Neural cell (in vitro differentiated cells): ENCODE results near the gene PREX1. TPM values are rescaled to one million over a fixed set of nuclear protein-coding genes. Genes with fewer than 3 reads are reported as not detected.

ENCODE experiments used
- H2AFZ ChIP-seq: fragments of 200-600, 300-800 bp; sonication (generic), shearing (Covaris generic); 2 replicates; pipeline ENCODE4 v1.6.0; 2014; ENCODE audit warnings: low read depth, mild to moderate bottlenecking, antibody characterized with exemption, low read length, moderate library complexity
- H3F3A ChIP-seq: fragments of 200-600 bp; shearing (Covaris generic); 2 replicates; pipeline ENCODE4 v1.6.1; 2016; ENCODE audit warnings: mild to moderate bottlenecking, moderate library complexity, mixed read lengths, antibody characterized with exemption, low read length; ENCODE audit not compliant: insufficient read depth, poor library complexity, severe bottlenecking
- H3K27ac ChIP-seq: fragments of 200-600, 300-800 bp; sonication (generic), shearing (Covaris generic); 2 replicates; pipeline ENCODE4 v1.5.1; 2014; ENCODE audit warnings: mild to moderate bottlenecking, low read length, moderate library complexity
- H3K27me3 ChIP-seq: fragments of 300-800, 200-600 bp; sonication (generic), shearing (Covaris generic); 2 replicates; pipeline ENCODE4 v1.6.0; 2014; ENCODE audit warnings: mild to moderate bottlenecking, low read depth, low read length, moderate library complexity; ENCODE audit not compliant: insufficient read depth
- H3K36me3 ChIP-seq: fragments of 300-800, 200-600 bp; sonication (generic), shearing (Covaris generic); 2 replicates; pipeline ENCODE4 v1.5.1; 2014; ENCODE audit warnings: mild to moderate bottlenecking, antibody characterized with exemption, low read length, moderate library complexity; ENCODE audit not compliant: insufficient read depth
- H3K4me2 ChIP-seq: fragments of 300-800, 200-600 bp; sonication (generic), shearing (Covaris generic); 2 replicates; pipeline ENCODE4 v1.6.0; 2014; ENCODE audit warnings: mild to moderate bottlenecking, low read length
- H3K4me3 ChIP-seq: fragments of 300-800, 200-600 bp; sonication (generic), shearing (Covaris generic); 2 replicates; pipeline ENCODE4 v1.5.1; 2014; ENCODE audit warnings: mild to moderate bottlenecking, low read length, moderate library complexity
- H3K79me2 ChIP-seq: fragments of 200-600 bp; shearing (Covaris generic); replicated peaks from 2 replicates; pipeline ENCODE4 v1.6.0; 2014; ENCODE audit warnings: mild to moderate bottlenecking, low read length, moderate library complexity; ENCODE audit not compliant: insufficient read depth
- H3K9ac ChIP-seq: fragments of 300-800, 200-600 bp; sonication (generic), shearing (Covaris generic); 2 replicates; pipeline ENCODE4 v1.6.1; 2016; ENCODE audit warnings: mild to moderate bottlenecking, low read length, mixed read lengths
- H3K9me2 ChIP-seq: fragments of 200-600 bp; shearing (Covaris generic); 2 replicates; pipeline ENCODE4 v1.6.1; 2016; ENCODE audit warnings: mild to moderate bottlenecking, low read length, mixed read lengths; ENCODE audit not compliant: insufficient read depth
- H3K9me3 ChIP-seq: fragments of 200-600, 300-800 bp; sonication (generic), shearing (Covaris generic); 2 replicates; pipeline ENCODE4 v1.6.1; 2016; ENCODE audit warnings: mild to moderate bottlenecking, mixed run types, low read length, moderate library complexity, mixed read lengths
- H4K20me1 ChIP-seq: fragments of 200-600 bp; shearing (Covaris generic); 2 replicates; pipeline ENCODE4 v1.6.1; 2016; ENCODE audit warnings: mild to moderate bottlenecking, mixed run types; ENCODE audit not compliant: insufficient read depth
- EP300 ChIP-seq: fragments of 450-650 bp; conservative IDR thresholded peaks from 2 replicates; pipeline ENCODE4 v1.6.1; 2014; ENCODE audit warnings: antibody characterized with exemption, mild to moderate bottlenecking, moderate library complexity; ENCODE audit not compliant: poor library complexity, severe bottlenecking
- EZH2 ChIP-seq: fragments of 200-600, 300-800 bp; shearing (Covaris generic), sonication (generic); IDR thresholded peaks from 2 replicates; pipeline ENCODE4 v1.6.1; 2014; ENCODE audit warnings: antibody characterized with exemption, low read length, borderline replicate concordance, mild to moderate bottlenecking; ENCODE audit not compliant: insufficient read depth, poor library complexity, severe bottlenecking
- MXI1 ChIP-seq: fragments of 450-650 bp; conservative IDR thresholded peaks from 2 replicates; pipeline ENCODE4 v1.6.1; 2014; ENCODE audit warnings: antibody characterized with exemption, mild to moderate bottlenecking; ENCODE audit not compliant: poor library complexity, severe bottlenecking
- POLR2AphosphoS5 ChIP-seq: IDR thresholded peaks from 2 replicates; pipeline ENCODE4 v1.6.1; 2012
- RAD21 ChIP-seq: fragments of 450-650 bp; conservative IDR thresholded peaks from 2 replicates; pipeline ENCODE4 v1.6.1; 2014; ENCODE audit warnings: antibody characterized with exemption, mild to moderate bottlenecking, moderate library complexity
- SMC3 ChIP-seq: fragments of 450-650 bp; conservative IDR thresholded peaks from 2 replicates; pipeline ENCODE4 v1.6.1; 2014; ENCODE audit warnings: antibody characterized with exemption, mild to moderate bottlenecking, moderate library complexity; ENCODE audit not compliant: poor library complexity
- TAF1 ChIP-seq: IDR thresholded peaks from 2 replicates; pipeline ENCODE4 v1.6.1; 2012; ENCODE audit warnings: low read depth
- polyA plus RNA-seq: library from polyadenylated mRNA; depleted of rRNA; stranded (reverse); fragments of >200 nt; gene quantifications from 2 replicates; pipeline ENCODE4 v1.2.3, GENCODE V29; 2014
- TF ChIP-seq, protein P1 (sequence below): fragments of 450-650 bp; IDR thresholded peaks from 2 replicates; pipeline ENCODE4 v1.5.1; 2014; ENCODE audit warnings: antibody characterized with exemption, mild to moderate bottlenecking, moderate library complexity; ENCODE audit not compliant: poor library complexity, severe bottlenecking
- TF ChIP-seq, protein P2 (sequence below): IDR thresholded peaks from 2 replicates; pipeline ENCODE4 v1.6.1; 2012; ENCODE audit warnings: borderline replicate concordance

Gene PREX1
- polyA plus RNA-seq, 1 donor from 2014 or later: 0.06 TPM

DNA sequence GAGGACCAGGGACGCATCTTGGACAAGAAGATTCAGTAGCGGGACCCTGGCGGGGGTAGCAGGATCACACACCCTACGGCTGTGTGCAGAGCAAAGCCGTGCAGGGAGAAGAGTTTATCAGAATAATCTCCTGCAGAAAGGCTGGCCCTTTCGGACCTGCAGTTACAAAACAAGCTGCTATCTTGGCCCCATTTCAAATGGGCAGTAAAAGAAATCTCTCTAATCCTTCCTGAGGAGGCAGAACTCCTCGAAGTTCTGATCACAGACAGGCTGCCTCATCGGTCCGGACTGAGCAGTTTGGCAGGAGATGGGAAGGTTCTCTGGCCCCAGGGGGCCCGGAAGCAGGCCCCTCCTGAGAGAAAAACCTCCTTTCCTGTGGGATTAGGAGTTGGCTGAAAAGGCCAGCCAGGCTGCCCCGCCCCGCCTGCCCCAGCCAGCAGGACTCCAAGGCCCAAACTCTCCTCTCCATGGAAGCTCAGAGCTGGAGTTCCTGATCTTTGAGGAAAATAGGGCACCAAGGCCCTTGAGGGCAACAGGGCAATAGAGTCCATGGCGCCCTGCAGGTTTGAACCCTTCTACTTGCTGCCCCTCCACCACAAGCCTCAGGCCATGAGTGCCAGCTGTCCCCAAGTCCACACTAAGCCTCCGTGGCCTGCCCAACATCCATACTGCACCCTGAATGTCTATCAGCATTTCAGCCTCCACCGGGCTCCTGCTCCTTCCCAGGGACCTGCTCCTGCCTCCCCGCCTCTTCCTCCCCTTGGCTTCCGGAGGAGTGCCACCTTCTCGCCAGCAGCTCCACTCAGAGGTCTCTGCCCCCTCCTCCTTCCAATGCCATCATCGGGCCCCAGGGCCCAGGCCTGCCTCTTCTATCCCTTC lies 141.3 kb downstream of the PREX1 start:
- no peak overlapping the region for H3K27ac ChIP-seq
- TF ChIP-seq TAF1 (no peak), EP300 (no peak), RAD21 (no peak), EZH2 (no peak), SMC3 (no peak), MXI1 (no peak), POLR2AphosphoS5 (no peak)
- TF ChIP-seq, protein P1, sequence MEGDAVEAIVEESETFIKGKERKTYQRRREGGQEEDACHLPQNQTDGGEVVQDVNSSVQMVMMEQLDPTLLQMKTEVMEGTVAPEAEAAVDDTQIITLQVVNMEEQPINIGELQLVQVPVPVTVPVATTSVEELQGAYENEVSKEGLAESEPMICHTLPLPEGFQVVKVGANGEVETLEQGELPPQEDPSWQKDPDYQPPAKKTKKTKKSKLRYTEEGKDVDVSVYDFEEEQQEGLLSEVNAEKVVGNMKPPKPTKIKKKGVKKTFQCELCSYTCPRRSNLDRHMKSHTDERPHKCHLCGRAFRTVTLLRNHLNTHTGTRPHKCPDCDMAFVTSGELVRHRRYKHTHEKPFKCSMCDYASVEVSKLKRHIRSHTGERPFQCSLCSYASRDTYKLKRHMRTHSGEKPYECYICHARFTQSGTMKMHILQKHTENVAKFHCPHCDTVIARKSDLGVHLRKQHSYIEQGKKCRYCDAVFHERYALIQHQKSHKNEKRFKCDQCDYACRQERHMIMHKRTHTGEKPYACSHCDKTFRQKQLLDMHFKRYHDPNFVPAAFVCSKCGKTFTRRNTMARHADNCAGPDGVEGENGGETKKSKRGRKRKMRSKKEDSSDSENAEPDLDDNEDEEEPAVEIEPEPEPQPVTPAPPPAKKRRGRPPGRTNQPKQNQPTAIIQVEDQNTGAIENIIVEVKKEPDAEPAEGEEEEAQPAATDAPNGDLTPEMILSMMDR: no peak
- TF ChIP-seq, protein P2, sequence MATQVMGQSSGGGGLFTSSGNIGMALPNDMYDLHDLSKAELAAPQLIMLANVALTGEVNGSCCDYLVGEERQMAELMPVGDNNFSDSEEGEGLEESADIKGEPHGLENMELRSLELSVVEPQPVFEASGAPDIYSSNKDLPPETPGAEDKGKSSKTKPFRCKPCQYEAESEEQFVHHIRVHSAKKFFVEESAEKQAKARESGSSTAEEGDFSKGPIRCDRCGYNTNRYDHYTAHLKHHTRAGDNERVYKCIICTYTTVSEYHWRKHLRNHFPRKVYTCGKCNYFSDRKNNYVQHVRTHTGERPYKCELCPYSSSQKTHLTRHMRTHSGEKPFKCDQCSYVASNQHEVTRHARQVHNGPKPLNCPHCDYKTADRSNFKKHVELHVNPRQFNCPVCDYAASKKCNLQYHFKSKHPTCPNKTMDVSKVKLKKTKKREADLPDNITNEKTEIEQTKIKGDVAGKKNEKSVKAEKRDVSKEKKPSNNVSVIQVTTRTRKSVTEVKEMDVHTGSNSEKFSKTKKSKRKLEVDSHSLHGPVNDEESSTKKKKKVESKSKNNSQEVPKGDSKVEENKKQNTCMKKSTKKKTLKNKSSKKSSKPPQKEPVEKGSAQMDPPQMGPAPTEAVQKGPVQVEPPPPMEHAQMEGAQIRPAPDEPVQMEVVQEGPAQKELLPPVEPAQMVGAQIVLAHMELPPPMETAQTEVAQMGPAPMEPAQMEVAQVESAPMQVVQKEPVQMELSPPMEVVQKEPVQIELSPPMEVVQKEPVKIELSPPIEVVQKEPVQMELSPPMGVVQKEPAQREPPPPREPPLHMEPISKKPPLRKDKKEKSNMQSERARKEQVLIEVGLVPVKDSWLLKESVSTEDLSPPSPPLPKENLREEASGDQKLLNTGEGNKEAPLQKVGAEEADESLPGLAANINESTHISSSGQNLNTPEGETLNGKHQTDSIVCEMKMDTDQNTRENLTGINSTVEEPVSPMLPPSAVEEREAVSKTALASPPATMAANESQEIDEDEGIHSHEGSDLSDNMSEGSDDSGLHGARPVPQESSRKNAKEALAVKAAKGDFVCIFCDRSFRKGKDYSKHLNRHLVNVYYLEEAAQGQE: no peak
- no peak overlapping the region for H2AFZ ChIP-seq
- H3K36me3 ChIP-seq: no peaks in the 10 kb centered on the region
- H3K4me3 ChIP-seq: no peak overlapping the region
- H3K27me3 ChIP-seq: no peaks in the 10 kb centered on the region
- no peaks in the 10 kb centered on the region for H3K9me3 ChIP-seq
- H3K79me2 ChIP-seq: no peaks in the 10 kb centered on the region
- H4K20me1 ChIP-seq: no peaks in the 10 kb centered on the region
- H3K4me2 ChIP-seq: no peak overlapping the region
- H3F3A ChIP-seq: no peaks in the 10 kb centered on the region
- no peaks in the 10 kb centered on the region for H3K9me2 ChIP-seq
- H3K9ac ChIP-seq: no peak overlapping the region

DNA sequence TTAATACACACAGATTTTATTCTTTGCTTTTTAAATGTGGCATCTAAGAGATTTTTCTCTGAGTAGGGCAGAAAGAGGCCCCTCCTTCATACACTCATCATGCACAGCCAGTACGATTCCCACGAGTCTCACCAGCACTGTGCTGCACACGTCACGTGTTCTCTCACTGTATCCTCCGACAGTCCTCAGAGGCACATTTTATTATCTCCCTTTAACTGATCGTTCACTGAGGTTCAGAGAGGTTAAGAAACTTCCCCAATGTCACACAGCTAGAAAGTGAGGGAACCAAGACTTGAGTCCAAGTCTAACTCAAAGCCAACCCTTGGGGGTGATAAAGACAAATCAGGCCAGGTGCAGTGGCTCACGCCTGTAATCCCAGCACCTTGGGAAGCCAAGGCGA lies 142.5 kb downstream of the PREX1 start:
- H3K27me3 ChIP-seq: no peaks in the 10 kb centered on the region
- no peaks in the 10 kb centered on the region for H3K36me3 ChIP-seq

More for the DNA sequence above, 142.5 kb downstream of the PREX1 start:
- Histone ChIP-seq H3K9me2 (no peaks in the 10 kb centered on the region), H3K4me3 (no peak overlapping the region), H3K4me2 (no peak overlapping the region), H3K9me3 (no peaks in the 10 kb centered on the region), H4K20me1 (no peaks in the 10 kb centered on the region), H3F3A (no peaks in the 10 kb centered on the region), H3K79me2 (no peaks in the 10 kb centered on the region), H3K27ac (no peak overlapping the region), H2AFZ (no peak overlapping the region), H3K9ac (no peak overlapping the region)
- TF ChIP-seq EP300 (no peak), TAF1 (no peak), MXI1 (no peak), POLR2AphosphoS5 (no peak), RAD21 (no peak), SMC3 (no peak)
- TF ChIP-seq, protein P1: no peak
- TF ChIP-seq, protein P2: no peak
